HuH-7.5 (cell line): Measurements from ENCODE around the gene SATB1.
"Not testable (repeated sequence)": the region's sequence is repeated elsewhere in the genome, so short reads cannot be mapped to it uniquely, and the experiment has no call there.

Source experiments
- DNase-seq: peaks from one replicate; pipeline ENCODE4 v3.0.0; 2011; ENCODE audit warnings: low spot score

SATB1 gene

GRCh38 chr3:18424729-18425640 is at the start of gene SATB1:
Gene SATB1 (minus strand): TSS chr3:18425339. CDS start chr3:18420967, 4,372 bp downstream.
- peak; percentile 40 for DNase-seq

- no peak for DNase-seq
Observed at GRCh38 chr3:18474202-18474601, 49.1 kb upstream of the SATB1 start.

DNA sequence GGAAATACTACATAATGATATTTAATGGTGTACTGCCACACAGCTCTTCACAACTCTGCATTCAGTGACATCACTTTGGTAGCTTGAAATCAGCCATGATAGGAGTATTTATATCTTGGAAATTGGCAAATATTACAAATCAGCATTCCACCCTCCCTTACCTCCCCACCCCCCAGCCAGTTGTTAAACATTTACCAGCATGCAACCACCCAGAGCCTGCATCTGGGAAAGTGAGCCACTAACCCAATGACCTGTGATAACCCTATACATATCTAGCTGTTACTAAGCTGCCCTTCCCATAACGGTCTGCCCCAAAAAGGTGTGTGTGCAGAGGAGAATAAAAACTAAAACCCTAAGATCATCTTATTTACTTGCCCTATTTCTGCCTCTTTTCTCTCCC is 44.6 kb upstream of the SATB1 start:
- DNase-seq, result peak; percentile 37

DNA sequence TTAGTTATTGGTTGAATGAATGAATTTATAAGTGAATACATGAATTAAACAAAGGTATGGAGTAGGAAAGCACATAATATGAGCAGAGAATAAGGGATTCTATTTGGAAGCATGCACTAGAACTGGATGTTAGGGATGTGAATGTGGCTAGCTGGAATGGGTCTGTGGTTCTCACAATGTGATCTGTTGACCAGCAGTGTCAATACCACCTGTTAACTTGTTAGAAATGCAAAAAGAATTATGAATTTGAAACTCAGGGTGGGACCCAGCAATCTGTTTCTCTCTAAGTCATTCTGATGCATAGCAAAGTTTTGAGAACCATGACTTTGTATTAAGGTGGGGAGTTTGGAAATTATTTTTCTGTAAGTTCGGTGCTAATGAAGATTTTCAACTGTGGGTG is 41.0 kb upstream of the SATB1 start:
- no peak for DNase-seq

DNA sequence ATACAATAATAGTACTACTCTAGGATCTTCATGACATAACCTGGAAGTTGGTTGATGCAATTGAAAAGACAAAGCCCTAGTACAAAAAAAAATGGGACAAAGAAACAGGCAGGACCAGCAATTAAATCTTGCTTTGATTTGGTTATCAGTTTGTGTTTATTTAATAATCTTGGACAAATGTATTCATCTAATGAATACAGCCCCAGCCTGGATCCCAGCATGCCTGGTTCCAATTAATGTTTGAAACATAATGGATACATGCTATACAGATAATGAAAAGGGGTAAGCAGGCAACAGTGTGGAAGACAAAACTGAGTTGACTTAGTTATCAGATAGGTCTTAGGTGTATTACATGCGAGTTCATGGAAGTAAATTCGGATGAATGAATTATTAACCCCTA is 29.6 kb upstream of the SATB1 start:
- DNase-seq, result no peak

GRCh38 chr3:18449618-18450017 is 24.5 kb upstream of the SATB1 start:
- DNase-seq, result not testable (repeated sequence)

GRCh38 chr3:18447720-18448119 is 22.6 kb upstream of the SATB1 start:
- no peak for DNase-seq

GRCh38 chr3:18446149-18446825 is 21.1 kb upstream of the SATB1 start:
- DNase-seq, result peak; percentile 58

GRCh38 chr3:18445401-18446148 is 20.4 kb upstream of the SATB1 start:
- peak; percentile 60 for DNase-seq

- DNase-seq, result peak; percentile 92
Observed at GRCh38 chr3:18444595-18445400, 19.7 kb upstream of the SATB1 start.

DNA sequence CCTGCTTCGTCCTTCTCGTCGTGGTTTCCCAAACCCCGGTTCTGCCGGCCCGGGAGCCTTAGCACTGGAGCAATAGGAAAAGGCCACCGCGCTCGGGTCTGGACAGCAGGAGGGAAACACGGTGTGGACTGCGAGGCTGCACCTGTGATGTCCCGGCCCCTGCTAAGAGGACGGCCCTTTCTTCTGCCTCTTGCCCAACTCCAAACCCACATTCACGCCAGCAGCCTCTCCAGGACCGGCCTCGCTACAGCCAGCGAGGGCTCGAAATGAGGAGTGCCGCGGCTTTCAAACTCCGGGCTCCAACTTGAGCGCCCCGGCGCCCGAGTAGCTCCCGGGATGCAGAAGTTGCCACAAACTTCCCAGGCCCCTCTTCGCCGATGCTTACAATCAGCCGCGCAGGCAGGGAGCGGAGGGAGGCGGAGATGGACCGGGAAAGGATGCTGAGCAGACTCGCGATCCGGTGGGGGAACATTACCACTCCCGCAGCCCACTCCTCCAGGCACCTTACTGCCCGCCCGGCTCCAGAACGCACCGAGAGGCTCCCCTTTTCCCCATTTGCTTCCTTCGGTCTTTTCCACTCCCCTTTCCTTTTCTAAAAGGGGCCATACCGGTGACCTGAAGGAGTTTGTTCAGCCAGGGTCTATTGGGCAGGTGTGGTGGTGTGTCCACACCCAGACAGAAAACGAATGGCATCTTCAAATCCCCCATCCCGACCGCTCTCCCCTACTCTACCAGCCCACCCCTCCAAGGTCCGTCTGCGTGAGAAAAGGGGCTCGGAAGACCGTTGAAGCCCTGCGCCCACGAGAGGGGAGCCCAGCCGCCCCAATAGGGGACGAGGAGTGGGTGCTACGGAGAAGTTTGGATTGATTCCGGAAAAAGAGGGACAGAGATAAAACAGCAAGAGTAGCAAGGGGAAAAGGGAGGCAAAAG is 18.8 kb upstream of the SATB1 start:
- DNase-seq, result peak; percentile 54

DNA sequence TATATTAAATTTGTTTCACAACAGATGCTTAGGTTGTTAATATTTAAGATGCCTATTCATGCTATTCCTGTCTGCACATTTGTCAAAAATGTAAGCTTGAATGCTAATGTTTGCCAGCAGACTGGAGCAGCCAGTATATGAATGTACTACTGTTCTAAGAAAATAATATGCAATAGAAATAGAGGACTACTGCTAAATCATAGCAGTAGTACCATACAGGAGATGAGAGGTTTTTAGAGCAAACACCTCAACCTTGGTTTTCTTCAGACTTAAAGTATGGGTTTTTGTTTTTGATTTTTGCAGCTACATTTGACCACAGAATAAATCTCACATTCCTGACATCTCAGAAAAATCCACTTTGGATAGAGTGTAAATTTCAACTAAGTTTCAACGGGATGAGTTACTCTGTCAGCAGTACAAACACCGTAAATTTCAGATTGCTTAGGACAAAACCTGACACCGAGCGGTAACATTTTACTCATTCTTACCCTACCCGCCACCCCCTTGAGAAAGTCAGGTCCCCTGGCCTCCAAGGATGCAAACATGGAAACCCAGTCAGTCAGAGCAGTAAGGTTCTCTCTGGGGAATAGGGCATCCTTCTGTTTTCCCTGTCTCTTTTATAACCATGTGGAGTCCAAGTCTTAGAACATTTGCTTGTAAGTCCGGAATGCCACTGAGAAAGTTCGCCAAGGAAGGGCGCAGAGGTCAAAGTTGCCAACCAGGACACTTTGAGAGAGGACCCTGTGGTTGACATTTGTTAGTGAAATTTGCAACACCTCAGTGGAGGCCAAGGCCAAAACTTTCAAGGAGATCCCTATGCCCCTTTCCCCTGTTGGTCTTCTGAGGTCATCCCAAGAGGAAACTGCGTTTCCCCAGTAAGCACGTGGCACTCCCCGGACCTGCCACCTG is 17.9 kb upstream of the SATB1 start:
- DNase-seq, result no peak

DNA sequence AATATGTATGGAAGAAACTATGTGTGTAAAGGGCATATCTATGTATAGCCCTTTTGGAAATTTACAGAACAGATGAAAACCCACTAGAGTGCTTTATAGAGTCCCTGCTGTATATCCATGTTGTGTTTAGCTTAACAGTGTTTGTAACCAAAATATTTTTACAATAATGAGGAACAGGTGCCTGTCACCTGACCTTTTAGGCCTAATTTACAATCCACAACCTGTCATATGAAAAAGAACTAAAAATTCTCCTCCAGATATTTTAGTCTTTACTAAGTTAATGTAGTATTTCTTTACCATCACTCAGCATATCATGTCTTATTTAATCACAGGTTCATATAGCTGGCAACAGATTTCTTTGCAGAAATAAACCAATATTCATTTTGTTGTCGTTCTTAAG is 16.4 kb upstream of the SATB1 start:
- no peak for DNase-seq

DNA sequence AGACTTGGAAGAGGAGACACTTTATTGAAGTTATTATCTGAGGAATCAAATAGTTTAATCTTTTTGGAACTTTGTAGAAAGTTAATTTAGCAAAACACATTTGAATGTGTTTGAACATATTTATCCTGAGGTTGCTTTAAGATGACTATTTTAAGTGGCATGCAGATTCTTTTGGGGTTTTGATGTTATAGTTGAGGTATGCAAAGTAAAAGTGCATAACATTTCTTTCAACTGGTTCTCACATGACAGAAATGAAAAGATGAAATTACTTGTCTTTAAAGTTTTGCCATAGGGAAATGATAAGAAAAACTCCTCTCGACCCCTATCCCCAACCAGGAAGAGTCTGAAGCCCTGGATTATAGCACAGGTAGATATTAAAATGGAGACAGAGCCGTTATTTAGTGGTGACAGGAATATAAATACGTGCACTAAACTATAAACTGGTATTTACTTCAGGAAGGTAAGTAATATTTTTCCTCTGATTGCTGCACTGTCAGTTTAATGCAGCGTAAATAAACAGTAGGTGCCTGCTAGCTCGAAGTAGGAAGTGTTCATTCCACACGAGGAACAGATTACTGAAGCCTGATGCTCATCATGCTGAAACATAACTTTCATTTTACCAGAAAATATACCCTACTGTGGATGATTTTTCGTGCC is 15.1 kb upstream of the SATB1 start:
- no peak for DNase-seq

GRCh38 chr3:18439281-18439680 is 14.1 kb upstream of the SATB1 start:
- no peak for DNase-seq

DNA sequence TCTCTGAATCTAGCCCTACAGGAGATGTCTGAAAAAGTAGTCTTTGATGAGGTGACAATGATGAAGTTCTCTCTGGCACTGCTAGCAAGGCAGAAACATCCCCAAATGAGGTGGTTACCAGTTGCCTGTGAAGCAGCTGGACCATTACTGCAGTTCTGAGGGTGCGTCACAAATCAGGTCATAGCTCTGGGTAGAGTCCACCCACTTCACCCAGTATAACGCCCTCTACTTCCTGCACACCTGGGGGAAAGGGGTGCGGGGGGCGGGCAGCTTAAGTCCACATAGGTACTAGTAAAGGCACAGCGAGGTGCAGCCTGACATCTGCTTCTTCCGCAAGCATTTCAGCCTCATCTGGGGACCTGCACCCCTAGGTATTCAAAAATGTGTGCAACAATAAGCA is 13.4 kb upstream of the SATB1 start:
- no peak for DNase-seq

GRCh38 chr3:18436213-18436612 is 11.1 kb upstream of the SATB1 start:
- DNase-seq, result no peak

GRCh38 chr3:18434711-18435110 is 9.6 kb upstream of the SATB1 start:
- DNase-seq, result no peak

DNA sequence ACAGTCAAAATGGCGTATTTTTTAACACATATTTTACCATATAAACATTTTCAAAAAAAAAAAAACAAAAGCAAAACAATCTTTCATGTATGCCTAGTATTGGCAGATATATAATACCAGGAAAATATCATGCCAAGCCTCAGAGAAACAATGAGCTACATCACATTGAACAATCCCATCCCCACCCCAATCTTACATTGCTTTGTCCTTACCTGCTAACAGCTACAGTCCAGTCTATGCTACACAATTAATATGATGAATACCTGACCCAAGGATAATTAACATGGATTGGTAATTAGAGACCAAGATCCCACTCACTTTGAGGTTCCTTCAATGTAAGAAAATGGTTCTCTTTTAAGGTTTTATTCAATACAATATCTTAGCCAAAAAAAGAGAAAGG is 7.6 kb upstream of the SATB1 start:
- no peak for DNase-seq
